K562 (cell line): ENCODE measurements around the gene BTRC. TPM values are rescaled to one million over a fixed set of nuclear protein-coding genes. Genes with fewer than 3 reads are reported as not detected.

Experiments
- HNRNPL ChIP-seq: fragments of 200-400 bp; formaldehyde crosslinking; IDR thresholded peaks from 2 replicates; pipeline ENCODE4 v1.6.1; 2017; ENCODE audit warnings: low read depth, mild to moderate bottlenecking, low read length
- MGA ChIP-seq: fragments of 450-650 bp; IDR thresholded peaks from 2 replicates; pipeline ENCODE4 v1.6.1; 2016; ENCODE audit warnings: mild to moderate bottlenecking, moderate library complexity
- MLLT1 ChIP-seq, 2 experiments: fragments of 450-650 bp; IDR thresholded peaks; 2 replicates each; pipeline ENCODE4 v1.6.1; 2016
- MXD1 ChIP-seq: fragments of 250-450 bp; sonication (Bioruptor Pico); IDR thresholded peaks from 2 replicates; pipeline ENCODE4 v1.8.0; 2021; ENCODE audit warnings: borderline replicate concordance, mild to moderate bottlenecking, moderate library complexity; ENCODE audit not compliant: poor library complexity, severe bottlenecking
- RBM34 ChIP-seq: fragments of 200-400 bp; formaldehyde crosslinking; IDR thresholded peaks from 2 replicates; pipeline ENCODE4 v1.6.1; 2018; ENCODE audit warnings: low read length, borderline replicate concordance; ENCODE audit not compliant: insufficient read depth
- SFPQ ChIP-seq: fragments of 200-400 bp; formaldehyde crosslinking; IDR thresholded peaks from 2 replicates; pipeline ENCODE4 v1.6.1; 2017; ENCODE audit warnings: mild to moderate bottlenecking, low read depth, low read length, moderate library complexity
- SMAD1 ChIP-seq: fragments of 150-350 bp; IDR thresholded peaks from 2 replicates; pipeline ENCODE4 v1.6.1; 2014; ENCODE audit warnings: low read length, low read depth; ENCODE audit not compliant: partially characterized antibody
- ZNF696 ChIP-seq: fragments of 250-450 bp; sonication (Bioruptor Pico); conservative IDR thresholded peaks from 2 replicates; pipeline ENCODE4 v1.4.0; 2020; ENCODE audit warnings: mild to moderate bottlenecking, moderate library complexity
- polyA plus RNA-seq, 8 experiments: library from polyadenylated mRNA; depleted of rRNA in 4 of 8; stranded (reverse) in 5 of 8; unstranded in 3 of 8; fragments of >200 nt; fragmentation: Nextera tagmentation in 2 of 8; fragmentation: Illumina TruSeq in 1 of 8; extraction: Ambion mirVana in 2 of 8; extraction: Trizol in 1 of 8; gene quantifications; 2 replicates each; pipeline versions ENCODE4 v1.2.1 to v1.2.3, GENCODE V29; 2011 to 2014; ENCODE audit warnings: inconsistent platforms in 1 of 8, missing spikeins in 1 of 8
- total RNA-seq, 7 experiments: library from RNA; depleted of rRNA in 6 of 7; stranded (reverse); fragments of >200 nt in 6 of 7; fragmentation: Illumina TruSeq in 2 of 7; extraction: Trizol in 2 of 7; gene quantifications; 2 replicates each; pipeline versions ENCODE4 v1.2.1 to v1.2.3, GENCODE V29; 2011 to 2021; ENCODE audit warnings: low replicate concordance in 1 of 7

The BTRC gene
- total and polyA plus RNA-seq, 9 of the 15 experiments (the other 6 are each of a cell fraction or from before 2014, with no cell fraction given), result 1.6 to 15.4 (median 7.0) TPM

- no peak for TF ChIP-seq MXD1 (CRISPR knock-in tag)
- TF ChIP-seq MLLT1 (IDR thresholded peaks at IDR 0.05), result peak in 1 of 2 experiments; percentile 76; a peak in 1 of 4 replicates
- TF ChIP-seq HNRNPL, result no peak
- no peak for TF ChIP-seq RBM34
- TF ChIP-seq MGA, result no peak
- TF ChIP-seq SFPQ, result no peak
- no peak for TF ChIP-seq SMAD1
- TF ChIP-seq ZNF696, result no peak
Observed at GRCh38 chr10:101311185-101312066, 42.5 kb upstream of the BTRC start (continued).
